ENCODE data around the gene WDR6.

- TF ChIP-seq POLR2A (IDR thresholded peaks at IDR 0.05) (no peak), CTCF (IDR thresholded peaks at IDR 0.05) (no peak)
Measured at GRCh38 chr3:49020330-49021212, 13.4 kb downstream of the WDR6 start.
